Endothelial cell of umbilical vein (primary cell): ENCODE data around the gene TMTC4.

Source experiments
- EZH2 ChIP-seq: IDR thresholded peaks from 2 replicates; pipeline ENCODE4 v1.6.1; 2012; ENCODE audit warnings: borderline replicate concordance, low read depth, mild to moderate bottlenecking, moderate library complexity, low read length, inconsistent platforms; ENCODE audit not compliant: severe bottlenecking
- FOS ChIP-seq: IDR thresholded peaks from 2 replicates; pipeline ENCODE4 v1.6.1; 2011; ENCODE audit warnings: mild to moderate bottlenecking, low read length, moderate library complexity, borderline replicate concordance; ENCODE audit not compliant: insufficient read depth
- MYC ChIP-seq: IDR thresholded peaks from one replicate; pipeline ENCODE4 v1.6.1; 2011; ENCODE audit warnings: mild to moderate bottlenecking, low read depth, low read length
- POLR2A ChIP-seq: IDR thresholded peaks from 2 replicates; pipeline ENCODE4 v1.6.1; 2012; ENCODE audit warnings: low read depth, mild to moderate bottlenecking, control low read depth, low read length
- POLR2AphosphoS5 ChIP-seq: IDR thresholded peaks from 2 replicates; pipeline ENCODE4 v1.6.1; 2012; ENCODE audit warnings: low read depth, mild to moderate bottlenecking, control low read depth, low read length, moderate library complexity; ENCODE audit not compliant: insufficient read depth
- TF ChIP-seq, protein P1 (sequence below), 2 donors: IDR thresholded peaks; 1 replicate in 1 of 2; 2 replicates in 1 of 2; pipeline ENCODE4 v1.5.1; 2011; ENCODE audit warnings: low read length in 2 of 2, mild to moderate bottlenecking in 2 of 2, moderate library complexity in 2 of 2, control low read depth in 1 of 2, inconsistent platforms in 1 of 2, low read depth in 1 of 2; ENCODE audit not compliant: insufficient read depth in 1 of 2; ENCODE audit errors: extremely low read depth in 1 of 2
- TF ChIP-seq, protein P2 (sequence below): IDR thresholded peaks from 2 replicates; pipeline ENCODE4 v1.6.1; 2011; ENCODE audit not compliant: insufficient read depth, insufficient read length

DNA sequence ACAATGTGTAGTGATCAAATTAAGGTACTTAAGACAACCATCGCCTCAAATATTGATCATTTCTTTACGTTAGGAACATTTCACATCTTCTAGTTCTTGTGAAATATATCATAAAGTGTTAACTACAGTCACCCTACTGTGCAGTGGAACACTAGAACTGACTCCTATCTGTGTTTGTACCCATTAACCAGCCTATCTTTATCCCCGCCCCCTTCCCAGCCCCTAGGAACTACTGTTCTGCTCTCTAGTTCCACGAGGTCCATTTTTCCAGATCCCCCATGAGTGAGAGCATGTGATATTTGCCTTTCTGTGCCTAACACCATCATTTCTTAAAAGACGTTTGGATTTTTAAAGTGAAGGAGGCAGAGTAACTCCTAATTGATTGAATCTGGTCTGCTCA is 61.6 kb downstream of the TMTC4 start:
- TF ChIP-seq, protein P1, sequence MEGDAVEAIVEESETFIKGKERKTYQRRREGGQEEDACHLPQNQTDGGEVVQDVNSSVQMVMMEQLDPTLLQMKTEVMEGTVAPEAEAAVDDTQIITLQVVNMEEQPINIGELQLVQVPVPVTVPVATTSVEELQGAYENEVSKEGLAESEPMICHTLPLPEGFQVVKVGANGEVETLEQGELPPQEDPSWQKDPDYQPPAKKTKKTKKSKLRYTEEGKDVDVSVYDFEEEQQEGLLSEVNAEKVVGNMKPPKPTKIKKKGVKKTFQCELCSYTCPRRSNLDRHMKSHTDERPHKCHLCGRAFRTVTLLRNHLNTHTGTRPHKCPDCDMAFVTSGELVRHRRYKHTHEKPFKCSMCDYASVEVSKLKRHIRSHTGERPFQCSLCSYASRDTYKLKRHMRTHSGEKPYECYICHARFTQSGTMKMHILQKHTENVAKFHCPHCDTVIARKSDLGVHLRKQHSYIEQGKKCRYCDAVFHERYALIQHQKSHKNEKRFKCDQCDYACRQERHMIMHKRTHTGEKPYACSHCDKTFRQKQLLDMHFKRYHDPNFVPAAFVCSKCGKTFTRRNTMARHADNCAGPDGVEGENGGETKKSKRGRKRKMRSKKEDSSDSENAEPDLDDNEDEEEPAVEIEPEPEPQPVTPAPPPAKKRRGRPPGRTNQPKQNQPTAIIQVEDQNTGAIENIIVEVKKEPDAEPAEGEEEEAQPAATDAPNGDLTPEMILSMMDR (IDR thresholded peaks at IDR 0.05; ENCODE audit: extremely low read depth in 1 of 2, insufficient read depth in 1 of 2, low read depth in 1 of 2, low read length in 2 of 2), result no peak
- TF ChIP-seq EZH2, result no peak
- TF ChIP-seq POLR2AphosphoS5, result no peak
- no peak for TF ChIP-seq MYC
- TF ChIP-seq, protein P2, sequence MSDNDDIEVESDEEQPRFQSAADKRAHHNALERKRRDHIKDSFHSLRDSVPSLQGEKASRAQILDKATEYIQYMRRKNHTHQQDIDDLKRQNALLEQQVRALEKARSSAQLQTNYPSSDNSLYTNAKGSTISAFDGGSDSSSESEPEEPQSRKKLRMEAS, result no peak
- TF ChIP-seq POLR2A, result no peak
- TF ChIP-seq FOS, result no peak
